ENCODE results near the gene VIPR1. TPM values are rescaled to one million over a fixed set of nuclear protein-coding genes. Genes with fewer than 3 reads are reported as not detected.

VIPR1 gene
- total RNA-seq, 1 donor, result 22.7 TPM

DNA sequence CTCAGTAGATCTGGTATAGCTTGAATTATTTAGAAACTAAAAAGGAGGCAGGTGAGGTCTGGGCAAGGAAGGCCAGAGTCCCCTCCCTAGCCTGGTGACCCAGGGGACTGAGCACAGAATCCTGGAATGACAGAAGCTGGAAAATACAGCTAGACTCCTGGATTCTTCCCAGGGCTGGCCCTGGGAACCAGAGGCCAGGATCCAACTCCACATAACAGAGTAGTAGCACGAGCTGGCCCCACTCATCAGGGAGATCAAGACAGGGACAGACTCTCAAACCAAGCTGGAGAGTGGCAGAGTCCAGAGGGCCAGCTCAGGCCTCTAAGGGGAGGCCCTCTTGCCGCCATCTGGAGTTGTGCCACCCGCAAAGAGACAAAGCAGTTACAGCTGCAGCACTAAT lies 10.7 kb downstream of the VIPR1 start:
- no peaks in the 10 kb centered on the region for H3K27me3 ChIP-seq (ENCODE audit: insufficient read depth, low read length)
- peaks cover 35% of the 10 kb centered on the region for H3K4me1 ChIP-seq (ENCODE audit: insufficient read depth, low read length)
- H3K9me3 ChIP-seq (ENCODE audit: low read depth, low read length), result no peaks in the 10 kb centered on the region
- H3K4me3 ChIP-seq (ENCODE audit: low read length), result no peak overlapping the region

DNA sequence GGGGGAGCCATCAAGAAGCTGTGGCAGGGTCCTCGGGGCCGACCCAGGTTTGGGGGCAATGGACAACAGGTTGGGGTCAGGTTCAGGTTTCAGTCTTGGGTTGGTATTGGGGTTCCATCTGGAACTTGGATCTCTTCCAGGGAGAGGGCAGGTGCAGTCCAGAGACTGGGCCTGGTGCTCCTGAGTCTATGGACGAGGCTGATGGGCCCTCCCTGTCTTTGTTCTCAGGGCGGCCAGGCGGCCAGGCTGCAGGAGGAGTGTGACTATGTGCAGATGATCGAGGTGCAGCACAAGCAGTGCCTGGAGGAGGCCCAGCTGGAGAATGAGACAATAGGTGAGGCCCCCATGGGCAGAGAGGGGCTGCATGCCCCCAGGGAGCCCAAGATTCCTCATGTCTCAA lies 11.1 kb downstream of the VIPR1 start:
- peaks cover 31% of the 10 kb centered on the region for H3K4me1 ChIP-seq (ENCODE audit: insufficient read depth, low read length)
- no peak overlapping the region for H3K4me3 ChIP-seq (ENCODE audit: low read length)
- H3K9me3 ChIP-seq (ENCODE audit: low read depth, low read length), result no peaks in the 10 kb centered on the region
- H3K27me3 ChIP-seq (ENCODE audit: insufficient read depth, low read length), result no peaks in the 10 kb centered on the region

DNA sequence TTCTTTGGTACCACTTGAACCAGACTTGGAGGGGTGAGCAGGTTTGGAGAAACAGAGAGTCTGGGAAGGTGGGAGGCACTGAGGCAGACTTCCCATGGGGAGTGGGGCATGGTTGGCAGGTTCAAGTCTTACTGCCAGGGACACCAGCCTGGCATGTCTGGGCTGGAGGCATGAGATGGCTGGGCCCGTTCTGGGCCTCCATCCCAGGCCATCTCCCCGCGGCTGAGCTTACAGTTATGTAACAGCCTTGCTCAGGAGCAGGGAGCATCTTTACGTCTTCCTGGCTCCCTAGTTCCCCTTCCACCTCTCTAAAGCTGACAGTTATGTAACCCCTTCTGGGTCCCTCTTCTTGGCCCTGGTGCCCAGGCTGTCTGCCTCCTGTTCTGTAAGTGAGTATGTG lies 12.4 kb downstream of the VIPR1 start:
- no peaks in the 10 kb centered on the region for H3K27me3 ChIP-seq (ENCODE audit: insufficient read depth, low read length)
- H3K4me3 ChIP-seq (ENCODE audit: low read length), result no peak overlapping the region
- no peaks in the 10 kb centered on the region for H3K9me3 ChIP-seq (ENCODE audit: low read depth, low read length)
- H3K4me1 ChIP-seq (ENCODE audit: insufficient read depth, low read length), result peaks cover 40% of the 10 kb centered on the region

DNA sequence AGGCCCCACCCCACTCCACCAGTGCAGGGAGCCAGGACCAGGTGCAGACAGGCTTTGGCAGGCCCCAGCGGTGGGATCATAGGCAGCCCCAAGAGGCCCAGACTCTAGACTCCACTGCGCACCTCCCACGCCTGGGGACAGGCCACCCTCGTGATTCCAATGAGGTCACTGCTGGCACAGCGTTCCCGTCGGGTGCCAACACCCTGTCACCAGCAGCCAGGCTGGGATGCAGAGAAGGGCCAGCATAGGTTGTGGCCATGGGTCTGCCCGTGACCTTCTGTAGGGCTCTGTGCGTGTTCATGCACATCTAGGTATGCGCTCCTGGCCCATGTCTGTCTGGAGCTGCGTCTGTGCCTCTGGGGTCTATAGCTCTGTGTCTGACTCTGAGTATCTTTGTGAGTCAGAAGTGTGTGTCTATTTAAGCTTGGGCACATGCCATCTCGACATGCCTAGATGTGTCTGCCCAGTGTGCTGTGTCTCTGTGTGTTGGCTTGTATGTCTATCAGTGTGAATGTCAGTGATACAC lies 13.0 kb downstream of the VIPR1 start:
- H3K4me1 ChIP-seq (ENCODE audit: insufficient read depth, low read length), result peaks cover 41% of the 10 kb centered on the region

DNA sequence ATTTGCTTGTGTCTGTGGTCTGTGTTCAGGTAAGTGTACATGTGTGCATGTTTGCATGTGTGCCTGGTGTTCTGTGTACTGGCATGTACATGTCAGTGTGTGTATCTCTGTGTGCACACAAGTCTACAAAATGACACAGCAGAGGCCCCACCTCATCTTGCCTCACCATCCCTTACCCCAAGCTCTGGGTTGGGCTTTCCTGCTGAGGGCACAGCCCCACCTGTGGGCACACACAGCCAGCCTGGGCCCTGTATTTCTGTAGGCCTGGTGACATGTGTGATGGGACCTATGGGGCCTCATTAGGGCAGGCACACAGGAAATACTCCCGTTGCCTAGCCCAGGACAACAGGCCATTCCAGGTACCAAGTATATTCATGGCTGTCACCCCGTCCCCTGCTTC lies 13.5 kb downstream of the VIPR1 start:
- Histone ChIP-seq H3K9me3 (ENCODE audit: low read depth, low read length) (no peaks in the 10 kb centered on the region), H3K4me1 (ENCODE audit: insufficient read depth, low read length) (peaks cover 41% of the 10 kb centered on the region), H3K4me3 (ENCODE audit: low read length) (no peak overlapping the region), H3K27me3 (ENCODE audit: insufficient read depth, low read length) (no peaks in the 10 kb centered on the region)

More for the DNA sequence above, 13.0 kb downstream of the VIPR1 start:
- Histone ChIP-seq H3K9me3 (ENCODE audit: low read depth, low read length) (no peaks in the 10 kb centered on the region), H3K27me3 (ENCODE audit: insufficient read depth, low read length) (no peaks in the 10 kb centered on the region), H3K4me3 (ENCODE audit: low read length) (no peak overlapping the region)

DNA sequence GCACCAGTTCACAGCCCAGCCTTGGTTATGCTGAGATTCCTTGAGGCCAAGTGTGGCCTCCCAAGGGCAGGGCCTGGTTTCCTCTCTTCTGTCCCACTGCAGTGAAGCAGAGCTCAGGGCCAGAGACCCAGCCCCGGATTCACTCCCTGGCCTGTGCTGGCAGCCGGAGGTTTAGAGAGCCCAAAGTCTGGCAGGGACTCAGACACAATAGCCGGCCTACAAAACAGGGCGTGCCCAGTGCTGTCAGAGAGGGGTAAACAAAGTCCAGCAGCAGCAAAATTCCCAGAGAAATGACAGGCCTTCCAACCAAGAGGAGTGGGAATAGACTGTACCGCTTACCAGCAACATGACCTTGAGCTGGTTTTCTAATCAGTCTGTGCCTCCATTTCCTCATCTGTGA lies 14.0 kb downstream of the VIPR1 start:
- Histone ChIP-seq H3K9me3 (ENCODE audit: low read depth, low read length) (no peaks in the 10 kb centered on the region), H3K4me3 (ENCODE audit: low read length) (no peak overlapping the region), H3K27me3 (ENCODE audit: insufficient read depth, low read length) (no peaks in the 10 kb centered on the region), H3K4me1 (ENCODE audit: insufficient read depth, low read length) (peaks cover 40% of the 10 kb centered on the region)

DNA sequence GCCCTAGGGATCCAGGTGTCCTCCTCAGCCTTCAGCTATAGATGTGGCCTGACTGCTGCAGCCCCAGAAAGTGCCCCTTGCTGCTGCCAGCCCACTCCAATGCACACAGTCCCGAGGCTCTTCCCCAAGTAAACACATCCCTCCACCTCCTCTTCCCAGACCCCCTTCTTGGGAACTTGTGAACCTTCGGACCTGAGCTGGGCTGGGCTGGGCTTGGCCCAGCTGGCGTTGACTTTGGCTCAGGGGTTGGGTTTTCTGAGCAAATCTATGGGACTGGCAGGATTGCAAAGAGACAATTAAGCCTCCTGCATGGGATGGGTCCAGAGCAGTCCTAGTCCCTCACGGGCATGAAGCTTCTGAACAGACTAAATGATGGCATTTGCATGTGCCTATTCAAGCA lies 14.7 kb downstream of the VIPR1 start:
- Histone ChIP-seq H3K4me3 (ENCODE audit: low read length) (no peak overlapping the region), H3K9me3 (ENCODE audit: low read depth, low read length) (no peaks in the 10 kb centered on the region), H3K4me1 (ENCODE audit: insufficient read depth, low read length) (peaks cover 34% of the 10 kb centered on the region), H3K27me3 (ENCODE audit: insufficient read depth, low read length) (no peaks in the 10 kb centered on the region)

DNA sequence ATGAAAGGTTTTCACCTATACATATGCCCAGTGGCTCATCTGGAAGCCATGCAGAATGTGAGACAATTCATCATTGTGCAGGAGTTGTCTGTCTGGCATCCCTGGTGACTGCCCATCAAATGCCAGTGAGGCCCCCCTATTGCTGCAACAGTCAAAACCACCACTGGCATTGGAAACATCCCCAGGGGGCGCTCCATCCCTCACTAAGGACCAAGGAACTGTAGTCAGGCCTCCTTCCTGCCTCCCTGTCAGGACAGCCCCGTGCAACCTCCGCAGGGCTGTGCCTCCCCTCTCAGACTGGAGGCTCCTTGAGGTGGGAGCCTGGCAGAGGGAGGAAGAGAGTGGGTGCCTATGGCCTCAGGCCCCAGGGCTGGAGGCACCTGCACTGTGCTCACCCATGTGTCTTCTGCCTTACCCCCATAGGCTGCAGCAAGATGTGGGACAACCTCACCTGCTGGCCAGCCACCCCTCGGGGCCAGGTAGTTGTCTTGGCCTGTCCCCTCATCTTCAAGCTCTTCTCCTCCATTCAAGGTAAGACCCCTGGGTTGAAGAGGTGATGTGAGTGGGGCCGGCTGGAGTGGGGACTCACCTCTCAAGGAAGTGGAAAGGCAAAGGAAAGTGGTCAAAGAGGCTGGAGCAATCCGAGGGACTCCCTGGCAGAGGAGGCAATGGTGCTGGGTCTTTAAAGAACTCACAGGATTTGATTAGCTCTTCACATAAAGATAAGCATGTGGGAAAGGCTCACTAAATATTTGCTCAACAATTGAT lies 16.5 kb downstream of the VIPR1 start:
- Histone ChIP-seq H3K4me1 (ENCODE audit: insufficient read depth, low read length) (peaks cover 31% of the 10 kb centered on the region), H3K9me3 (ENCODE audit: low read depth, low read length) (no peaks in the 10 kb centered on the region), H3K4me3 (ENCODE audit: low read length) (no peak overlapping the region), H3K27me3 (ENCODE audit: insufficient read depth, low read length) (no peaks in the 10 kb centered on the region)

DNA sequence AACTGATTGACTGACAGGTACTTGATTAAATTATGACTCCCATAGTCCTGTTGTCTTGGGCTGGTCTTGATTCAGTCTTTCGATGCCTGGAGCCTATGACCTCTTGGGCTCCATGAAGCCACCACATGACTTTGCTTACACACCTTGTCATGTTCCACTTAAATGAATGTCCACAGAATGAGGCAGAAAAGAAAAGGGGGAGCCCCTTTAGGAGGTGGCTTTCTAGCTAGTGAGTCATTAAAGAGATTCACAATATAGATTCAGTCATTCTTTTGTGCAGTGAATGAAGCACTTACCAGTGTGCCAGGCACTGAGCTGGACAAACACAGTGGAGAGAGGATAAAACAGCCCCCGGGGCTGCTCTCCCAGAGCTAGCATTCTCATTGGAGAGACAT lies 17.1 kb downstream of the VIPR1 start:
- H3K27me3 ChIP-seq (ENCODE audit: insufficient read depth, low read length), result no peaks in the 10 kb centered on the region
- H3K9me3 ChIP-seq (ENCODE audit: low read depth, low read length), result no peaks in the 10 kb centered on the region
- no peak overlapping the region for H3K4me3 ChIP-seq (ENCODE audit: low read length)
- peaks cover 36% of the 10 kb centered on the region for H3K4me1 ChIP-seq (ENCODE audit: insufficient read depth, low read length)

DNA sequence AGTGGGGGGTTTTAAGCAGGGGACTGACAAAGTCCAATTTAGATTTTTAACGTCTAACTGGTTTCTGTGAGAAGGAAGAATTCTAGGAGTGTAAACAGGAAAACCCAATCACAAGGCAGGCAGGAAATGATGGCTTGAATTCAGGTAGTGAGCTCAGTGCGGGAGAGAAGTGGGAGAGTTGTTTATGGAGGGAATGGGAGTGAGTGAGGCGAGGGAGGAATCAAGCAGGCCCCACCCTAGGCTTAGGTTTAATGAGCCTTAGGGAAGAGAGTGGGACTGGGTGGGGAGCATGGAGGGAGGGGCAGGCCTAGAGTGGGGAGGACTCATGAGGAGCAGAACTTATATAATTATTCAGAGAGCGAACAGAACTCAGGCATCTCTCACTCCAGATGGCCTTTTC lies 17.9 kb downstream of the VIPR1 start:
- H3K27me3 ChIP-seq (ENCODE audit: insufficient read depth, low read length), result no peaks in the 10 kb centered on the region
- H3K4me3 ChIP-seq (ENCODE audit: low read length), result no peak overlapping the region
- H3K4me1 ChIP-seq (ENCODE audit: insufficient read depth, low read length), result peaks cover 38% of the 10 kb centered on the region
- no peaks in the 10 kb centered on the region for H3K9me3 ChIP-seq (ENCODE audit: low read depth, low read length)

DNA sequence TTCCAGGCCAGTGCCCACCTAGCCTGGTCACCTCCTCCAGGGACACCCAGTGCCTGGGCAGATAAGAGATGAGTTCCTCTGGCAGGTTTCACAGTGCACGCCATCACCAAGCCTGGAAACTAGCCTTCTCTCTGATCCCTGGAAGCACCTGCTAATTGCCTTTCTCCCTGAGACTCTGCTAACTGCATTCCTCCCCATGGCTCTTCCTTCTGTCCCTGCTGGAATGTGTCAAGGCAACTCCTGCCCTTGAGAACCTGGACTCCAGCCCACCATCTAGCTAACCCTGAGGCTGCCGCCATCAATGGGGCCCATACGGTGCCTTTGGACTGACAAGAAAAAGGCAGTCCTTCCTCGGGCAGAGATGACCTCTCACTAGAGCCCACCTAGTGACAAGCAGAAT lies 18.5 kb downstream of the VIPR1 start:
- no peaks in the 10 kb centered on the region for H3K27me3 ChIP-seq (ENCODE audit: insufficient read depth, low read length)
- no peaks in the 10 kb centered on the region for H3K9me3 ChIP-seq (ENCODE audit: low read depth, low read length)
- H3K4me3 ChIP-seq (ENCODE audit: low read length), result no peak overlapping the region
- H3K4me1 ChIP-seq (ENCODE audit: insufficient read depth, low read length), result peaks cover 44% of the 10 kb centered on the region

DNA sequence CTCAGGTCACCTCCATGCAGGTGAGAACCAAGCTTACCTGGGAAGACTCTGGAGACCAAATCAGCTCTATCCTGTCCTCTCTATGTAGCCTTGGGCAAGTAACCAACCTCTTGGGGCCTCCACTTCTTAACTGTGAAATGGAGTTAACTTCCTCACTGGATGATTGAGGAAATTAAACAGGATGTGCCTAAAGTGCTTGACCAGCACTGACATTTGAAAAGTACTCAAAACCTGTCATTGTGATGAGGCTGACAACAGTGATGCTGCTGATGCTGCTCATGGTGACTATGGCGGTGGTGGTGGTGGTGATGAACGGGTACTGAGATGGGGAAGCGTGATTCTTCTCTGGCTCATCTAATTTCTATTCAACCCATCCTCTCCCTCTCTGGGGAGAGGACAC lies 22.3 kb downstream of the VIPR1 start:
- H3K9me3 ChIP-seq (ENCODE audit: low read depth, low read length), result no peaks in the 10 kb centered on the region
- peaks cover 73% of the 10 kb centered on the region for H3K4me1 ChIP-seq (ENCODE audit: insufficient read depth, low read length)
- no peak overlapping the region for H3K4me3 ChIP-seq (ENCODE audit: low read length)
- no peaks in the 10 kb centered on the region for H3K27me3 ChIP-seq (ENCODE audit: insufficient read depth, low read length)

DNA sequence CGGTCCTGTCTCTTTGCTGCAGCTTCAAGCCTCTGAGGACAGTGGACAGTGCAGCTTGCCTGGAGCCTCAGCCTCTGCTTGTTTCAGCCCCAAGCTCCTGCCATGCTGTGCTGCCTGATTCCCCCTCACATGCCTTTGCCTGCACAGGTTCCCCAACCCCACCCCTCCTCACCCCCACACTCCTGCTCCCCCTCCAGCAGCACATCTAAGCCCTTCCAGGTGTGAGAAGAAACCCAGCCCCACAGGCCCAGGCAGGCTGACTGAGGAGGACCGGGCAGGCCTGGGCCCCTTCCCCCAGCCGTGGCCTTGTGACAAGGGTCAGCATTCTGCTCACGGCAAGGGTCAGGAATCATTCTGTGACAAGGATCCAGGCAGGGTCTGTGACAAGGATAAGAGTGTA lies 22.8 kb downstream of the VIPR1 start:
- no peak overlapping the region for H3K4me3 ChIP-seq (ENCODE audit: low read length)
- H3K27me3 ChIP-seq (ENCODE audit: insufficient read depth, low read length), result no peaks in the 10 kb centered on the region
- peaks cover 73% of the 10 kb centered on the region for H3K4me1 ChIP-seq (ENCODE audit: insufficient read depth, low read length)
- no peaks in the 10 kb centered on the region for H3K9me3 ChIP-seq (ENCODE audit: low read depth, low read length)

DNA sequence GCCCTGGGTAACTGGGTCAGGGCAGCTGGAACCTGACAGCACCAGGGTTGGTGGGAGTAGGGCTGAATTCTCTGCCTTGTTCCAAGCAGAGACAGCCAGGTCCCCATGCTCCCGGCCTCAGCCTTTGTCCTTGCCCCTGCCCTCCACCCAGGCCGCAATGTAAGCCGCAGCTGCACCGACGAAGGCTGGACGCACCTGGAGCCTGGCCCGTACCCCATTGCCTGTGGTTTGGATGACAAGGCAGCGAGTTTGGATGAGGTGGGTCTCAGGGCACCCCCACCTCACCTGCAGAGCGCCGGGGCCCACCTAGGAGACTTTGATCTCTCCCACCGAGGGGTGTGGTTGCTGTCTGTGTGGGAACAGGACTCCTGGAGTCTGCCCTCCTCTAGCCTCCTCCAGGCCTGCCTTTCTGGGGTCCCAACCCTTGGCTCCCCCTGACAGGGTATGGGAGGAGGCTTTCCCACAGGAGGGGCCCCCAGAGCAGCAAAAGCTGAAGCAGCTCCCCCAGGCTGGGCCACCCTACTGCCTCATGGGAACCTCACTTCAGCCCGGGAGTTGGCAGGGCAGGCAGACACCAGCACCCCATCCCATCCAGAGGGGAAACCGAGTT lies 23.4 kb downstream of the VIPR1 start:
- H3K4me3 ChIP-seq (ENCODE audit: low read length), result no peak overlapping the region
- no peaks in the 10 kb centered on the region for H3K9me3 ChIP-seq (ENCODE audit: low read depth, low read length)
- H3K4me1 ChIP-seq (ENCODE audit: insufficient read depth, low read length), result peaks cover 73% of the 10 kb centered on the region
- no peaks in the 10 kb centered on the region for H3K27me3 ChIP-seq (ENCODE audit: insufficient read depth, low read length)

DNA sequence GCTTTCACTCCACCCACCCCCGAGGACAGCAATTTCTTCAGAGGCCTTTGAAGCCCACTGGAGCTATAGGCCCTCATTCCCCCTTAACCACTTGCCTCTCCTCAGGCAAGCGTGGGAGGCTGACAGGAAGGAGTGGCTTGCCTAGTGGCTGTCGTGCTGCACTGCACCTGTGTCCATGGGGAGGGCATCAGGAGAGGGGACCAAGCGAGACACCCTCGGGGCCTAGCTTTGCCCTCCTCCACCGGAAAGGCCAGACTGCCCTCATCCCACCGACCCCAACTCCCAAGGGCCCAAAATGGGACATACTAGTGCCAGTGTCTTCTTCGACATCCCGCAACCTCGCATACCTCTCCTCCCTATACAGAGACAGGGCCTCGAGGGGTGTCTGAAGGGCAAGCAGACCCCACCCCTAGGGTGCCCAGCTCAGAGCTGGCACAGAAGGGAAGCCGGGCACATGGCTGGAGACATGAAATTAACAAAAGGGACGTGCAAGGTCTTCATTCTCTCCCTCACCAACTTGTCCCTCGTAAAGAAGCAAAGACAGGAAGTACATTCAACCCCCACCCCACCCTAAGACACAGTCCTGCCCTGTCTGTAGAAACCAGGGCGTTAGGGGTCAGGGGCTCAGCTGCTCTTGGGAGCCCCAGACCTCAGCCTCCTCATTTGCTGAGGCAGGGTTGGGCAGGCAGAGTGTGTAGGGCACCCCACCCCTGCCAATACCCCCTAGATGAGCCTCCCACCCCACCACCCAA lies 24.3 kb downstream of the VIPR1 start:
- Histone ChIP-seq H3K4me1 (ENCODE audit: insufficient read depth, low read length) (peaks cover 73% of the 10 kb centered on the region), H3K9me3 (ENCODE audit: low read depth, low read length) (no peaks in the 10 kb centered on the region), H3K4me3 (ENCODE audit: low read length) (no peak overlapping the region), H3K27me3 (ENCODE audit: insufficient read depth, low read length) (no peaks in the 10 kb centered on the region)
